ENCODE results near the gene ZFAND6.

The ZFAND6 gene

GRCh38 chr15:80182611-80183261 is 123.3 kb downstream of the ZFAND6 start:
- peak; percentile 28; the same call in 2 of the 3 replicates for ATAC-seq
- TF ChIP-seq ISL1 (CRISPR knock-in tag; IDR thresholded peaks at IDR 0.05) (no peak), GLIS3 (CRISPR knock-in tag; IDR thresholded peaks at IDR 0.05) (no peak), TSHZ2 (CRISPR knock-in tag; IDR thresholded peaks at IDR 0.05) (no peak), SNAI2 (CRISPR knock-in tag; IDR thresholded peaks at IDR 0.05) (no peak), ZC3H10 (CRISPR knock-in tag; IDR thresholded peaks at IDR 0.05) (no peak), TOX (CRISPR knock-in tag; IDR thresholded peaks at IDR 0.05; ENCODE audit: borderline replicate concordance) (no peak), CSRNP3 (CRISPR knock-in tag; IDR thresholded peaks at IDR 0.05) (no peak), ZFP3 (CRISPR knock-in tag; IDR thresholded peaks at IDR 0.05) (no peak), ZFP30 (CRISPR knock-in tag; IDR thresholded peaks at IDR 0.05) (no peak), CREB5 (CRISPR knock-in tag; IDR thresholded peaks at IDR 0.05; ENCODE audit: low read depth) (no peak), BACH2 (CRISPR knock-in tag; IDR thresholded peaks at IDR 0.05; ENCODE audit: borderline replicate concordance) (no peak), PATZ1 (CRISPR knock-in tag; IDR thresholded peaks at IDR 0.05; ENCODE audit: borderline replicate concordance) (no peak), TCF4 (CRISPR knock-in tag; IDR thresholded peaks at IDR 0.05; ENCODE audit: borderline replicate concordance) (no peak), ZNF8 (CRISPR knock-in tag; IDR thresholded peaks at IDR 0.05) (no peak), ZNF70 (CRISPR knock-in tag; IDR thresholded peaks at IDR 0.05) (no peak), ARNTL (CRISPR knock-in tag; IDR thresholded peaks at IDR 0.05; ENCODE audit: borderline replicate concordance, low read depth) (no peak), POU6F1 (CRISPR knock-in tag; IDR thresholded peaks at IDR 0.05; ENCODE audit: borderline replicate concordance, low read depth) (no peak), ZNF565 (CRISPR knock-in tag; conservative IDR thresholded peaks at IDR 0.05; ENCODE audit: low read depth) (no peak)

GRCh38 chr15:80183306-80183705 is 123.8 kb downstream of the ZFAND6 start:
- no peak for ATAC-seq
- TF ChIP-seq ZC3H10 (CRISPR knock-in tag; IDR thresholded peaks at IDR 0.05): no peak
- TF ChIP-seq TSHZ2 (CRISPR knock-in tag; IDR thresholded peaks at IDR 0.05): no peak
- TF ChIP-seq TCF4 (CRISPR knock-in tag; IDR thresholded peaks at IDR 0.05; ENCODE audit: borderline replicate concordance): no peak
- TF ChIP-seq TOX (CRISPR knock-in tag; IDR thresholded peaks at IDR 0.05; ENCODE audit: borderline replicate concordance): no peak
- TF ChIP-seq CSRNP3 (CRISPR knock-in tag; IDR thresholded peaks at IDR 0.05): no peak
- no peak for TF ChIP-seq BACH2 (CRISPR knock-in tag; IDR thresholded peaks at IDR 0.05; ENCODE audit: borderline replicate concordance)
- no peak for TF ChIP-seq GLIS3 (CRISPR knock-in tag; IDR thresholded peaks at IDR 0.05)
- no peak for TF ChIP-seq ZNF8 (CRISPR knock-in tag; IDR thresholded peaks at IDR 0.05)
- no peak for TF ChIP-seq ZFP3 (CRISPR knock-in tag; IDR thresholded peaks at IDR 0.05)
- no peak for TF ChIP-seq PATZ1 (CRISPR knock-in tag; IDR thresholded peaks at IDR 0.05; ENCODE audit: borderline replicate concordance)

All from SK-N-SH treated with all-trans-retinoic acid at 6 μM for 48 hours (cell line).